DND-41 (cell line): ENCODE results near the gene PTPRE.

Experiments used
- CTCF ChIP-seq: IDR thresholded peaks from 2 replicates; pipeline ENCODE4 v1.5.1; 2012; ENCODE audit warnings: borderline replicate concordance, low read length, moderate library complexity, mild to moderate bottlenecking; ENCODE audit not compliant: poor library complexity, severe bottlenecking; ENCODE audit errors: extremely low read depth
- EZH2 ChIP-seq: IDR thresholded peaks from 3 replicates; pipeline ENCODE4 v1.6.1; 2012; ENCODE audit warnings: borderline replicate concordance, low read depth, mild to moderate bottlenecking, moderate library complexity, low read length, inconsistent platforms; ENCODE audit not compliant: severe bottlenecking

GRCh38 chr10:128044961-128045832, 138.3 kb downstream of the PTPRE start:
- TF ChIP-seq CTCF (no peak), EZH2 (no peak)
